GOT3 (cell line): ENCODE data around the gene AMBRA1.

Source experiments
- DNase-seq: peaks from one replicate; lab custom pipeline; 2025; ENCODE audit warnings: mixed read lengths; lab: John Stamatoyannopoulos, UW

AMBRA1 gene

GRCh38 chr11:46506483-46506791 lies 87.4 kb downstream of the AMBRA1 start:
- no peak for DNase-seq

GRCh38 chr11:46505741-46506482 lies 87.9 kb downstream of the AMBRA1 start:
- DNase-seq, result no peak

DNA sequence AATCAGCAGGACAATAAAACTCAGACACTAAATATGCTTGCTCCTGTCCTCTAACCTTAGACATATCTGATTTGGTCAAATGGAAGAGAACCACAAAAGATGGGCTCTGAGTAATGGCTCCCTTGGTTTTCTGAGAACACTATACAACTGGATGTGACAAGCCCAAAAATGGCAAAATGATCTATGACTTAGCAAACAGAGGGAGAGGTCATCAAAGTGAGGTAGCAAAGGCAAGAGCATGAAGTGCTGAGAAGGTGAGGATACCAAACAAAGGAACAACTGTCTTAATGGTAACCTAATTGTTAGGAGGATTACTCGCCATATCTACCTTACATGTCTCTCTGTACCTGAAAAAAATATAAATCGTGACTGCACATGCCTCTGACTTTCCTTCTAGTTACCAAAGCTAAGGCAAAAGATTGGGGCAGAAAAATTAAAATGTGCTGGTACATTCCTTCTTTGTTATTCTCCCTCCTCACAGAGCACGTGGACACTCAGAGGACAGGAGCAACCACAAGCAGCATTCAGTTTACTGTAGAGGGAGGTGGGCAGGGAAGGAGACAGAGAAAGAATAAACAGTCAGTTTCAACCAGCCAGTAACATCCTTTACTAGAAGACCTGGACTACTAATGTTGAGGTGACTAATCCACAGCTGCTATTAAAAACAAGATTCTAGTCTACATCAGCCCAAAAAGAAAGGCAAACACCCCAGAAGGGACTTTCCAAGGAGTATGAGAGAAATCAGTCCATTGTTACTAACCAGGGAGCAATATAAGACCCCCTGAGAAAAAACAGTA lies 88.8 kb downstream of the AMBRA1 start:
- no peak for DNase-seq

- no peak for DNase-seq
Measured at GRCh38 chr11:46499821-46500220, 94.0 kb downstream of the AMBRA1 start.

DNA sequence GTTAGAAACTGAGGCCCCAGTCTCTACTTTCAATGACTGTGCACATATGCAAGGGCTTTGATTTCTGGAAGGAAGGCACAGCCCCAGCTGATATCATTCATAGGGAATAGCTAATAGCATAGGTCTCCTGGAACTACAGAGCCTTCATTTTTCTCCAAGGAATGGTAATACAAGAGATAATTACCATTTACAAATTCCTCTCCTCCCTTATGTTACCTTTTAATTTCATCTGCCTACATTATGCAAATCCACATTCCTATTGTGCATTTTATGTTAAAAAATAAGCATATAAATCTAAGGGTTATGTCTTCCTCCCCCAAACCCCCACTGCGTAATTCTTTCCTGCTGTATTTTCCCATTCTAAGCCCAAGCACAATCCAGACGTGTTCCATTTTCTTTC lies 94.9 kb downstream of the AMBRA1 start:
- no peak for DNase-seq

- DNase-seq, result no peak
Measured at GRCh38 chr11:46498179-46498578, 95.6 kb downstream of the AMBRA1 start.

DNA sequence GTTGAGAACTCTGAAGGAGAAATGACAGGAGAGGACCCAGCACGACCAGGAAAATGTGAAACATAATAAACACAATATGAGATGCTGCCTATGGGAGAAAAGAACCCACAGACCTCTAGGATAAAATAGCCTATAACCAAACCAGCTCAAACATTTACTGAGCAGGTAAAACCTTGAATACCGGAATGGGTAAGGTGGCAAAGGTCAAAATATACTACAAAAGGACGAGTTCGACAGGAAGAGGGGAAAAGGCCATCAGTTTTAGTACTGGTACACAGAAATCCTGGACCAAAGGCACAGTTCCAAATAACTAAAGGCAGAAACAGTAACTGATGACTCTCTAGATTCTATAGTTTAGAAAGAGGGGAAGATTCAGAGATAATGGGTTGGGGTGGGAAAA lies 96.3 kb downstream of the AMBRA1 start:
- DNase-seq, result no peak

GRCh38 chr11:46493791-46494190 lies 100.0 kb downstream of the AMBRA1 start:
- no peak for DNase-seq

GRCh38 chr11:46492532-46492931 lies 101.3 kb downstream of the AMBRA1 start:
- no peak for DNase-seq

GRCh38 chr11:46491661-46492330 lies 102.0 kb downstream of the AMBRA1 start:
- DNase-seq, result no peak

DNA sequence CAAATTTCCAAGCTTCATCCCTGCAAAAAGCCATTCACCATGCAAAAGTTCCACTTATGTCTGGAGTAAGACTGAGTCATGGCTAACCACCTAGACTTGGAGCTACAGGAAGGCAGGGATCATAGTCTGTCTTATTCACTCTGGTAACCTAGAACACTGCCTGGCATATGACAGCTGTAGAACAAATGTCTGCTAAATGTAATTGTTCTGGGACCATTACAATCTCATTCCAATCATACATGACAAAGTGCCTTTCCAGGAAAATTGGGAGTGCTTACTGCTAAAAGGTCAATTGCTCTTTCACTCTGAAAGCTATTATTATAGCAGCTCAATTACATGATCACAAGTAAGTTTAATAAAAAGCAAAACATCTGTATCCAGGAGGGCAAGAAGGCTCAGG lies 103.2 kb downstream of the AMBRA1 start:
- no peak for DNase-seq

GRCh38 chr11:46489656-46490560 lies 103.9 kb downstream of the AMBRA1 start:
- DNase-seq, result no peak

GRCh38 chr11:46485856-46486443 lies 107.9 kb downstream of the AMBRA1 start:
- DNase-seq, result no peak

GRCh38 chr11:46484101-46484500 lies 109.7 kb downstream of the AMBRA1 start:
- no peak for DNase-seq

GRCh38 chr11:46480909-46481308 lies 112.9 kb downstream of the AMBRA1 start:
- no peak for DNase-seq

DNA sequence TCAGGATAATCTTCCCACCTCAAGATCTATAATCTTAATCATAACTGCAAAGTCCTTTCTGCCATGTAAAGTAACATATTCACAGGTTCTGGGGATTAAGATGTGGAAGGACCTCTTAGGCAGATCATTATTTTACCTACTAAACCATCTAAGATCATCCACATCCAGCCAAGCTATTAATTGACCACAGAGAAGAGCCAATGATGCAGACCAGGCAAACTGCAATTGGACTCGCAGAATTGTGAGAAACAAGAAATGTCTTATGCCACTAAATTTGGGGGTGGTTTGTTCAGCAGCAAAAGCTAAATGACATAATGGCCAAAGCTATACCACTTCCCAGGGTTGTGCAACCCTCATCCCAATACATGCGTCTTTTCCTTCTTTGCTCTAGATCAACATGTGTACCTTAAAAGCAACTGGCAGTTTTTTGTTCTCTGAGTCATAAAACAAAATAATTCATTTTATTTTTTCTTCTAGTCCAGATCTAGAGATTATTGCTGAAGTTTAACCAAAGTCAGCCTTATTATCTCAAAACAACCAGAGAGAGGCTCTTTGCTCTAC lies 113.6 kb downstream of the AMBRA1 start:
- DNase-seq, result no peak

DNA sequence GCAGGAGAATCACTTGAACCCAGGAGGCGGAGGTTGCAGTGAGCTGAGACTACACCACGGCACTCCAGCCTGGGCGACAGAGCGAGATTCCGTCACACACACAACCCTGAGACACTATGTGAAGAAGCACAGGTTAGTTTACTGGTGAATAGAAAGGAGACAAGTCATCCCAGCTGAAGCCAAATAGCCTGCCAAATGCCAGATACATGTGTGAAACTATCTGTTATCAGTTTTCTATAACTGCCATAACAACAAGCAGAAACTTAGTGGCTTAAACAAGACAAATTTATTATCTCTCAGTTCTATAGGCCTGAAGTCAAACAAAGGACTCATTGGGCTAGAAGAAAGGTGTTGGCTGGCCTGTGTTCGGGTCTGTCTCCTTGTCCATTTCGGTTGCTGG lies 114.2 kb downstream of the AMBRA1 start:
- DNase-seq, result no peak

- DNase-seq, result no peak
Measured at GRCh38 chr11:46478196-46478595, 115.6 kb downstream of the AMBRA1 start.

DNA sequence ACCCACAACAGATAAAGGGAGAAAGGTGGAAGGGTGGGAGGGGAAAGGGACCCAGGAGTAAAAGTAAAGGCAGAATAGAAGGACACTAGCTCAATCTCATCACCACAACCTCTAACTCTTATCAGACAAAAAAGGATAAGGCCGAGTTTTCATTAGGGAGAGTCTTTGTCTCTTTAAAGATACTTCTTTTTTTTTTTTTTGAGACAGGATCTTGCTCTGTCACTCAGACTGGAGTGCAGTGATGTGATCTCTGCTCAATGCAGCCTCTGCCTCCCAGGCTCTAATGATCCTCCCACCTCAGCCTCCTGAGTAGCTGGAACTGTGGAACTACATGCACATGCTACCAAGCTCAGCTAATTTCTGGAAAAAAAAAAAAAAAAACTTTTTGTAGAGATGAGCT lies 116.7 kb downstream of the AMBRA1 start:
- no peak for DNase-seq

DNA sequence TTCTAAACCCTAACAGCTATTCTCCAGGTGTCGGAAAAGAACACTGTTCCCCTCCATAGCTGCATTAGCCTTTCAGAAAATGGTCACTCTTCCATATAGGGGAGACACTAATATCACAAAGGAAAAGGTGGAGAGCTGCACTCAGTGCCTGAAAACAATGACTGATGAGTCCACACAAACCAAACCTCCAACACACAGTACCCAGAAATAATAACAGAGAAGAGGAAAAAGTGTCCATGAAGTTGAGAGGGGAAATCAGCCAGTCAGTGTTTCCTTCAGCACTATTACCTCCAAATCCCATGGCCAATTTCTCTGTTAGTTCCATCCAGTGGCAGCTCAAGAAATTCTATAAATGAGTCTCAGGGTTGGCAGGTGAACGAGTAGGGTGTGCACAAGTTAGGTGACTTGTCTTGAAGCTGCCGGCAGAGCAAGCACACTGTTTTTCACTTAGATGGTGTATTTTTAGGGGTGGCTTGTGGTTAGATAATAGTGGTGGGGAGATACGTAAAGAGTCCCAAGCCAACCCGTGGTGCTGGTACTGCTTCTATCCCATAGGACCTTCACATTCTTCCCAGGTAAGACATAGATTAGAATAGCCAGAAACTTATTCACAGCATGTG lies 117.8 kb downstream of the AMBRA1 start:
- DNase-seq, result no peak
